Ramos (cell line): ENCODE data around the gene OR52K2.

Experiments
- in situ Hi-C: fragments of 300-500 bp; cut with MboI; formaldehyde crosslinking; loops from one replicate; pipeline ENCODE4 v1.14.3; 2022; ENCODE audit warnings: low sequenced_read_pairs; ENCODE audit not compliant: unreplicated experiment

The OR52K2 gene

GRCh38 chr11:4479644-4480043, 30.5 kb downstream of the OR52K2 start:
- in situ Hi-C loops, result no loop called here

DNA sequence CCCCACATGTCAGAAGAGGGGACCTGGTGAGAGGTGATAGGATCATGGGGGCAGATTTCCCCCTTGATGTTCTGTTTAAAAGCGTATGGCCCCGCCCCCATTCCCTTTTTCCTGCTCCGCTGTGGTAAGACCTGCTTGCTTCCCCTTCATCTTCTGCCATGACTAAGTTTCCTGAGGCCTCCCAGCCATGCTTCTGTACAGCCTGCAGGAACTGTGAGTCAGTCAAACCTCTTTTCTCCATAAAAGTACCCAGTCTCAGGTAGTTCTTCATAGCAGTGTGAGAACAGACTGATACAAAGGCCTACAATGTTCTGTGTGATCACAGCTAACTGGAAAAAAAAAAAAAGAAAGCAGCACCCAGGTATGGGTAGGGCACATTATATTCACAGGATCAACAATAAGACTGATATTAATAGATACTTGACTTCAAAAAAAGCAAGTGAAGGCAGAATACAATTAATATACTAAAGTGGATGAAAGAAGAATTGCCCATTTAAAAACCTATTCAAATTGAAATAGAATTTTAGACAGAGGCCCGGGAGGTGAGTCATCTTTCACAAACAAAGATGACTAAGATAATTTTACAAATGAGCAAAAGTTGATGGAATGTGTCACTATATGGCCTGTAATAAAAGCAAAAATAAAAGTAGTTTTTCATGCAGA, 31.6 kb downstream of the OR52K2 start:
- in situ Hi-C loops, result no loop called here

- in situ Hi-C loops, result no loop called here
These were observed 32.1 kb downstream of the OR52K2 start for GRCh38 chr11:4481240-4481582.

- in situ Hi-C loops, result no loop called here
These were observed 33.4 kb downstream of the OR52K2 start, which contains the start of gene OR52K1 for GRCh38 chr11:4482445-4482844. OR52K1 (plus strand) TSS chr11:4482646; CDS start chr11:4488901, 6,255 bp downstream.

GRCh38 chr11:4484310-4484709, 35.2 kb downstream of the OR52K2 start:
- in situ Hi-C loops, result no loop called here

DNA sequence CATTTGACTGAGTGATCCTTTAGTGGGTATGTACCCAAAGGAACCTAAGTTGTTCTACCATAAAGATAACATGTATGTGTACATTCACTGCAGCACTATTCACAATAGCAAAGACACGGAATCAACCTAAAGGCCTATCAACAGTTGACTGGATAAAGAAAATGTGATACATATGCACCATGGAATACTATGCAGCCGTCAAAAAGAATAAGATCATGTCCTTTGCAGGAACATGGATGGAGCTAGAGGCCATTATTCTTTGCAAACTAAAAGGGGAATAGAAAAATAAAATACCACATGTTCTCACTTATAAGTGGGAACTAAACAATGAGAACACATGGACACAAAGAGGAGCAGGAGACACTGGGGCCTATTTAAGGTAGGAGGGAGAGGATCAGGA, 42.3 kb downstream of the OR52K2 start:
- in situ Hi-C loops, result loop anchor here (10.0 kb wide), 1 partner anchor 297 kb away; no protein-coding TSS in a partner anchor

DNA sequence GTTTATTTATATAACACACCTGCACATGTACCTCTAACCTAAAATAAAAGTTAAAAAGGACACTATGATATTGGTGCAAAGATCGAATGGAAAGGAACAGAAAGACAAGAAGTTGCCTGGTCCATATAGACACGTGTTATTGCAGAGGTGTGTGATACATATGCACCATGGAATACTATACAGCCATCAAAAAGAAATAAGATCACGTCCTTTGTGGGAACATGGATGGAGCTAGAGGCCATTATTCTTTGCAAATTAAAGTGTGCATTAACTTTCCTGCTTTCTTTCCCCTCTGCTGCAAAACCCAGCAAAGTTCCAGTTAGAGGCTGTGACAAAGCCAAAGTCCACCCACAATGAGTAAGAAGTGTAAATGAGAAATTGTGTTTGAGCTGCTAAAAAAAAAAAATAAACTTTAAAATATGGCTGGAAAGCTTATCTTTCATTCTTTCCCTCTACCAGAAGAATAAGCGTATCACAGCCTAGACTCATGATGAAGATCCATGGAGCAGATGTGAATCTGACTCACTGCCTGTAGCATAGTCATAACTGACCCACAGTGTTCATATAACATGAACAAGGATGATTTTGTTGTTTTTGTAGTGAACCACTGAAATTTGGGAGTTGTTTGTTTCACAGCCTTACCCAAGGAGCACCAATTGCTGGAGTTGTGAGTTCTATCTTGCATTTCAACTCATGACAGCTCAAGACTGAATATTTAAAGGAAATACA, 42.9 kb downstream of the OR52K2 start:
- in situ Hi-C loops, result loop anchor here (10.0 kb wide), 1 partner anchor 297 kb away; no protein-coding TSS in a partner anchor

DNA sequence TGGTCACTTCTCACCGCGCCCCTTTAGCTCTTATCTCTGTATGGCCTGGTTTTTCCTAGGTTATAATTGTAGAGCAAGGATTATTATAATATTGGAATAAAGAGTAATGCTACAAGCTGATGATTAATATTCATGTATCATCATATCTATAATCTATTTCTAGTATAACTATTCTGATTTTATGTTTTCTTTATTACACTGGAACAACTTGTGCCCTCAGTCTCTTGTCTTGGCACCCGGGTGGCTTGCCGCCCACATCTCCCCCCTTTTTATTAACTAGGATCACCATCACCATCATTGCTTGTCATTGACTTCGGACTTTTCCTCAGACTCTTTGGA, 44.4 kb downstream of the OR52K2 start:
- in situ Hi-C loops, result loop anchor here (10.0 kb wide), 1 partner anchor 299 kb away; no protein-coding TSS in a partner anchor

DNA sequence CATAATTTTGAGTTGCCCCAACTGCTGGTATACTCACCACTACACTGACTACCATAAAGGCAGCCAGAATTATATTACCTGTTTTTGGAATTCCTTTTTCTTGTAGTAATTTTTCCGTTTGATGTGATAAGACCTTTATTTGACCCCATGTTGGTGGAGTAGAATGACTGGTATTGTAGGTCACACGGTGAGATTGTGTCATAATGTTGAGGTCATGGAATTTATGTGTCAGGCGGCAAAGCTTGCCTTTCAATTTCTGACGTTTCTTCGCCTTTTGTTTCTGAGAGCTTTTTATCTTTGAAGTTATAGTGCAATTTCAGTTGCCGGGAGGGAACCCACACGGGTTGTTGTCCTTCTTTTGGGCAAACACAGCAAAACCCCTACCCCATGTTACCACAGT, 46.4 kb downstream of the OR52K2 start:
- in situ Hi-C loops, result loop anchor here (10.0 kb wide), 1 partner anchor 301 kb away; no protein-coding TSS in a partner anchor

- in situ Hi-C loops, result loop anchor here (10.0 kb wide), 1 partner anchor 301 kb away; no protein-coding TSS in a partner anchor
These were observed 46.9 kb downstream of the OR52K2 start for GRCh38 chr11:4495986-4496385.

DNA sequence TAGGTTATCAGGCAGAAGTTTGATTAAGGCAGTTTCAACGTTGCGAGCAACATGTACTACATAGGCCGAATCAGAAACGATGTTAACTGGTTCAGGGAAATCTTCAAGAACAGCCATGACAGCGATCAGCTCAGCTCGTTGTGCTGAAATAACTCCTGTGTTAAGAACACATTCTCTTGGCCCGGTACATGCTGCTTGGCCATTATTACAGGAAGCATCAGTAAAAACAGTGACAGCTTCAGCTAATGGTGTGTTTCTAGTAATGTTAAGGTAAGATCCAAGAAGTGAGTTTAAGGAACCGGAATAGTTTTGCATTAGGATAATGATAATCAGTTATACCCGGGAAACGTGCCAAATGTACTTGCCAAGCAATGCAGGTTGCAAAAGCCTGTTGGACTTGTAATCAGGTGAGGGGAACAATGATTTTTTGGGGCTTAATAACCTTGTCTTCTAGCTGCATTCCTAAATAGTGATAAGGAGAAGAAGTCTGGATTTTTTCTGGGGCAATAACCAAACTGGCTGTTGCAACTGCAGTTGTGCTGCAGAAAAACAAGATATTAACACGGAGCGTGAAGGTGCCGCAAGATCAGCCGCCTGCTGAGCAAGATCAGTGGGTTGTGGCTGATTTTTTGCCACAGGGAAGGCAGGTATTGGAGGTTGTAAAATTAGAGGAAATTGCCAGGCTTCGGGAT, 47.6 kb downstream of the OR52K2 start:
- in situ Hi-C loops, result loop anchor here (10.0 kb wide), 1 partner anchor 302 kb away; no protein-coding TSS in a partner anchor
